ENCODE results near the gene CD9.

CD9 gene

GRCh38 chr12:6166808-6167207 lies 33.4 kb upstream of the CD9 start:
- no peaks in the 10 kb centered on the region for H3K9me3 ChIP-seq (ENCODE audit: control insufficient read depth, insufficient read depth, low read length)
- no peaks in the 10 kb centered on the region for H3K27me3 ChIP-seq (ENCODE audit: control insufficient read depth, insufficient read depth, low read length)
- no peaks in the 10 kb centered on the region for H3K36me3 ChIP-seq (ENCODE audit: control insufficient read depth, insufficient read depth, low read length)
- H3K4me1 ChIP-seq (ENCODE audit: control insufficient read depth, insufficient read depth, low read length): no peaks in the 10 kb centered on the region
- no peak overlapping the region for H3K4me3 ChIP-seq (ENCODE audit: low read depth, low read length)
- H3K9ac ChIP-seq (ENCODE audit: low read depth, low read length): no peak overlapping the region

GRCh38 chr12:6167327-6168280 lies 32.6 kb upstream of the CD9 start:
- Histone ChIP-seq H3K4me1 (ENCODE audit: control insufficient read depth, insufficient read depth, low read length) (no peaks in the 10 kb centered on the region), H3K9ac (ENCODE audit: low read depth, low read length) (no peak overlapping the region), H3K27me3 (ENCODE audit: control insufficient read depth, insufficient read depth, low read length) (no peaks in the 10 kb centered on the region), H3K9me3 (ENCODE audit: control insufficient read depth, insufficient read depth, low read length) (no peaks in the 10 kb centered on the region), H3K4me3 (ENCODE audit: low read depth, low read length) (no peak overlapping the region), H3K36me3 (ENCODE audit: control insufficient read depth, insufficient read depth, low read length) (no peaks in the 10 kb centered on the region)

- Histone ChIP-seq H3K36me3 (ENCODE audit: control insufficient read depth, insufficient read depth, low read length) (no peaks in the 10 kb centered on the region), H3K9ac (ENCODE audit: low read depth, low read length) (no peak overlapping the region), H3K27me3 (ENCODE audit: control insufficient read depth, insufficient read depth, low read length) (no peaks in the 10 kb centered on the region)
Measured at GRCh38 chr12:6171409-6172015, 28.7 kb upstream of the CD9 start.

GRCh38 chr12:6172086-6172485 lies 28.1 kb upstream of the CD9 start:
- Histone ChIP-seq H3K27me3 (ENCODE audit: control insufficient read depth, insufficient read depth, low read length) (no peaks in the 10 kb centered on the region), H3K4me3 (ENCODE audit: low read depth, low read length) (no peak overlapping the region), H3K9me3 (ENCODE audit: control insufficient read depth, insufficient read depth, low read length) (no peaks in the 10 kb centered on the region), H3K36me3 (ENCODE audit: control insufficient read depth, insufficient read depth, low read length) (no peaks in the 10 kb centered on the region), H3K4me1 (ENCODE audit: control insufficient read depth, insufficient read depth, low read length) (no peaks in the 10 kb centered on the region), H3K9ac (ENCODE audit: low read depth, low read length) (no peak overlapping the region)

More at GRCh38 chr12:6171409-6172015, 28.7 kb upstream of the CD9 start:
- H3K4me3 ChIP-seq (ENCODE audit: low read depth, low read length): no peak overlapping the region
- H3K9me3 ChIP-seq (ENCODE audit: control insufficient read depth, insufficient read depth, low read length): no peaks in the 10 kb centered on the region
- H3K4me1 ChIP-seq (ENCODE audit: control insufficient read depth, insufficient read depth, low read length): no peaks in the 10 kb centered on the region

- H3K9ac ChIP-seq (ENCODE audit: low read depth, low read length): no peak overlapping the region
- H3K4me3 ChIP-seq (ENCODE audit: low read depth, low read length): no peak overlapping the region
- H3K9me3 ChIP-seq (ENCODE audit: control insufficient read depth, insufficient read depth, low read length): no peaks in the 10 kb centered on the region
- no peaks in the 10 kb centered on the region for H3K36me3 ChIP-seq (ENCODE audit: control insufficient read depth, insufficient read depth, low read length)
- H3K27me3 ChIP-seq (ENCODE audit: control insufficient read depth, insufficient read depth, low read length): no peaks in the 10 kb centered on the region
- no peaks in the 10 kb centered on the region for H3K4me1 ChIP-seq (ENCODE audit: control insufficient read depth, insufficient read depth, low read length)
Measured at GRCh38 chr12:6172862-6173261, 27.3 kb upstream of the CD9 start.

GRCh38 chr12:6177642-6178358 lies 22.4 kb upstream of the CD9 start:
- no peaks in the 10 kb centered on the region for H3K4me1 ChIP-seq (ENCODE audit: control insufficient read depth, insufficient read depth, low read length)
- no peaks in the 10 kb centered on the region for H3K9me3 ChIP-seq (ENCODE audit: control insufficient read depth, insufficient read depth, low read length)
- H3K27me3 ChIP-seq (ENCODE audit: control insufficient read depth, insufficient read depth, low read length): no peaks in the 10 kb centered on the region
- H3K36me3 ChIP-seq (ENCODE audit: control insufficient read depth, insufficient read depth, low read length): no peaks in the 10 kb centered on the region
- no peak overlapping the region for H3K4me3 ChIP-seq (ENCODE audit: low read depth, low read length)
- no peak overlapping the region for H3K9ac ChIP-seq (ENCODE audit: low read depth, low read length)

- Histone ChIP-seq H3K27me3 (ENCODE audit: control insufficient read depth, insufficient read depth, low read length) (no peaks in the 10 kb centered on the region), H3K9ac (ENCODE audit: low read depth, low read length) (no peak overlapping the region), H3K4me1 (ENCODE audit: control insufficient read depth, insufficient read depth, low read length) (no peaks in the 10 kb centered on the region), H3K36me3 (ENCODE audit: control insufficient read depth, insufficient read depth, low read length) (no peaks in the 10 kb centered on the region), H3K4me3 (ENCODE audit: low read depth, low read length) (no peak overlapping the region), H3K9me3 (ENCODE audit: control insufficient read depth, insufficient read depth, low read length) (no peaks in the 10 kb centered on the region)
Measured at GRCh38 chr12:6178981-6179761, 21.0 kb upstream of the CD9 start.

- Histone ChIP-seq H3K27me3 (ENCODE audit: control insufficient read depth, insufficient read depth, low read length) (no peaks in the 10 kb centered on the region), H3K4me3 (ENCODE audit: low read depth, low read length) (no peak overlapping the region), H3K9me3 (ENCODE audit: control insufficient read depth, insufficient read depth, low read length) (no peaks in the 10 kb centered on the region), H3K36me3 (ENCODE audit: control insufficient read depth, insufficient read depth, low read length) (no peaks in the 10 kb centered on the region), H3K4me1 (ENCODE audit: control insufficient read depth, insufficient read depth, low read length) (no peaks in the 10 kb centered on the region), H3K9ac (ENCODE audit: low read depth, low read length) (no peak overlapping the region)
Measured at GRCh38 chr12:6180268-6181051, 19.7 kb upstream of the CD9 start.

- H3K4me1 ChIP-seq (ENCODE audit: control insufficient read depth, insufficient read depth, low read length): no peaks in the 10 kb centered on the region
- H3K9ac ChIP-seq (ENCODE audit: low read depth, low read length): no peak overlapping the region
- H3K4me3 ChIP-seq (ENCODE audit: low read depth, low read length): no peak overlapping the region
- H3K36me3 ChIP-seq (ENCODE audit: control insufficient read depth, insufficient read depth, low read length): no peaks in the 10 kb centered on the region
- H3K9me3 ChIP-seq (ENCODE audit: control insufficient read depth, insufficient read depth, low read length): no peaks in the 10 kb centered on the region
- H3K27me3 ChIP-seq (ENCODE audit: control insufficient read depth, insufficient read depth, low read length): no peaks in the 10 kb centered on the region
Measured at GRCh38 chr12:6181166-6181565, 19.0 kb upstream of the CD9 start.

- H3K36me3 ChIP-seq (ENCODE audit: control insufficient read depth, insufficient read depth, low read length): no peaks in the 10 kb centered on the region
- no peak overlapping the region for H3K9ac ChIP-seq (ENCODE audit: low read depth, low read length)
- no peaks in the 10 kb centered on the region for H3K27me3 ChIP-seq (ENCODE audit: control insufficient read depth, insufficient read depth, low read length)
- H3K9me3 ChIP-seq (ENCODE audit: control insufficient read depth, insufficient read depth, low read length): no peaks in the 10 kb centered on the region
- H3K4me3 ChIP-seq (ENCODE audit: low read depth, low read length): no peak overlapping the region
- no peaks in the 10 kb centered on the region for H3K4me1 ChIP-seq (ENCODE audit: control insufficient read depth, insufficient read depth, low read length)
Measured at GRCh38 chr12:6181583-6182278, 18.5 kb upstream of the CD9 start.
